SU-DHL-6 (cell line): ENCODE data around the gene FCGR3B.
"Not testable (repeated sequence)": the region's sequence is repeated elsewhere in the genome, so short reads cannot be mapped to it uniquely, and the experiment has no call there.

ENCODE experiments used
- EZH2phosphoT487 ChIP-seq: fragments of 200-600 bp; sonication (generic), shearing (Covaris generic); conservative IDR thresholded peaks from 2 replicates; pipeline ENCODE4 v1.6.1; 2018; ENCODE audit warnings: mild to moderate bottlenecking, antibody characterized with exemption, low read length, moderate library complexity, mixed read lengths
- TF ChIP-seq, protein P1 (sequence below): fragments of 200-600 bp; sonication (generic); IDR thresholded peaks from one replicate; pipeline ENCODE4 v1.5.1; 2017; ENCODE audit warnings: antibody characterized with exemption, mild to moderate bottlenecking, low read length, moderate library complexity; ENCODE audit not compliant: insufficient read depth, poor library complexity, severe bottlenecking

GRCh38 chr1:161636189-161636782 is 5.3 kb upstream of the FCGR3B start:
- TF ChIP-seq, protein P1, sequence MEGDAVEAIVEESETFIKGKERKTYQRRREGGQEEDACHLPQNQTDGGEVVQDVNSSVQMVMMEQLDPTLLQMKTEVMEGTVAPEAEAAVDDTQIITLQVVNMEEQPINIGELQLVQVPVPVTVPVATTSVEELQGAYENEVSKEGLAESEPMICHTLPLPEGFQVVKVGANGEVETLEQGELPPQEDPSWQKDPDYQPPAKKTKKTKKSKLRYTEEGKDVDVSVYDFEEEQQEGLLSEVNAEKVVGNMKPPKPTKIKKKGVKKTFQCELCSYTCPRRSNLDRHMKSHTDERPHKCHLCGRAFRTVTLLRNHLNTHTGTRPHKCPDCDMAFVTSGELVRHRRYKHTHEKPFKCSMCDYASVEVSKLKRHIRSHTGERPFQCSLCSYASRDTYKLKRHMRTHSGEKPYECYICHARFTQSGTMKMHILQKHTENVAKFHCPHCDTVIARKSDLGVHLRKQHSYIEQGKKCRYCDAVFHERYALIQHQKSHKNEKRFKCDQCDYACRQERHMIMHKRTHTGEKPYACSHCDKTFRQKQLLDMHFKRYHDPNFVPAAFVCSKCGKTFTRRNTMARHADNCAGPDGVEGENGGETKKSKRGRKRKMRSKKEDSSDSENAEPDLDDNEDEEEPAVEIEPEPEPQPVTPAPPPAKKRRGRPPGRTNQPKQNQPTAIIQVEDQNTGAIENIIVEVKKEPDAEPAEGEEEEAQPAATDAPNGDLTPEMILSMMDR: not testable (repeated sequence)
- TF ChIP-seq EZH2phosphoT487: not testable (repeated sequence)
